ENCODE data around the gene DNAH8.

Gene DNAH8

GRCh38 chr6:39072830-39073229, 357.7 kb downstream of the DNAH8 start:
- DNase-seq (ENCODE audit: low read depth in 2 of 2) = no peak

- DNase-seq (ENCODE audit: low read depth in 2 of 2) = no peak
Observed at GRCh38 chr6:39073471-39074355, 358.6 kb downstream of the DNAH8 start.

GRCh38 chr6:39074486-39074885, 359.4 kb downstream of the DNAH8 start:
- no peak for DNase-seq (ENCODE audit: low read depth in 2 of 2)

GRCh38 chr6:39075010-39075686, 360.0 kb downstream of the DNAH8 start:
- no peak for DNase-seq (ENCODE audit: low read depth in 2 of 2)

- no peak for DNase-seq (ENCODE audit: low read depth in 2 of 2)
Observed at GRCh38 chr6:39075807-39076622, 360.9 kb downstream of the DNAH8 start.

- no peak for DNase-seq (ENCODE audit: low read depth in 2 of 2)
Observed at GRCh38 chr6:39076623-39077535, 361.8 kb downstream of the DNAH8 start.

- DNase-seq (ENCODE audit: low read depth in 2 of 2) = no peak
Observed at GRCh38 chr6:39077882-39078594, 362.9 kb downstream of the DNAH8 start.

GRCh38 chr6:39078695-39079094, 363.6 kb downstream of the DNAH8 start:
- no peak for DNase-seq (ENCODE audit: low read depth in 2 of 2)

- no peak for DNase-seq (ENCODE audit: low read depth in 2 of 2)
Observed at GRCh38 chr6:39079197-39080125, 364.4 kb downstream of the DNAH8 start.

Measured in stimulated activated CD8-positive, alpha-beta memory T cell treated with anti-CD3 and anti-CD28 coated beads, Interleukin-15, amount 100 ng/mL, for 4 hours (primary cell).